Measurements from ENCODE around the gene SMIM35.

Gene SMIM35

DNA sequence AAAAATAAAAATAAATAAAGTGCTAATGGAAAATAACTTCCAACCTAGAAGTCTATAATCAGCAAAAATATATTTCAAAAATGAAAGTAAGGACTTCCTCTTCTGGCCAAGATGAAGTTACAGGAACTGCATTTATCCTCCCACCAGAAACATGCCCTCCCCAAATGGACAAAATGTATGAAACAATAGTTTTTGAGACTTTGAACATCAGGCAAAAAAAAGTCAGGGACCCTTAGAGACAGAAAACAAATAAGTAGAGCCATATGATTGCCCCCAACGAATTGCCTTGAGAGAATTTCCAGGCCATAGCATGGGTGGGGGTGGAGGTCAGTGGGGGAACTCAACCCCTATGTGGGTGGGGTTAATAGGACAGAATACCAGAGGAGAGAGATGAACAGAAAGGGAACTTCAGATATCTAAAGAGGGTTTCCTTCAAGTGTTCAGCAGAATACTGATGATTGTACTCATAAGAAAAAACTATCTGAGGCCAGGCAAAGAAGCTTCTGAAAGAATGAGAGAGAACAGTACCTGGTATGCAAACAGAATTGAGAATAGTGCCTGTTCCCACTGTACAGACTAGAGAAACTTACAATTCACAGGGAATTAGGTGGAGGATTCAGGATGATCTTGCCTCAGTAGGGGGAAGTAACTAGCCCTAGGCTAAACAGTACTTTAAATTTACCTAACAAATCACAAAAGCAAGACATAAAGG lies 127.2 kb downstream of the SMIM35 start:
- no peak for DNase-seq (ENCODE audit: low read depth in 2 of 2)

DNA sequence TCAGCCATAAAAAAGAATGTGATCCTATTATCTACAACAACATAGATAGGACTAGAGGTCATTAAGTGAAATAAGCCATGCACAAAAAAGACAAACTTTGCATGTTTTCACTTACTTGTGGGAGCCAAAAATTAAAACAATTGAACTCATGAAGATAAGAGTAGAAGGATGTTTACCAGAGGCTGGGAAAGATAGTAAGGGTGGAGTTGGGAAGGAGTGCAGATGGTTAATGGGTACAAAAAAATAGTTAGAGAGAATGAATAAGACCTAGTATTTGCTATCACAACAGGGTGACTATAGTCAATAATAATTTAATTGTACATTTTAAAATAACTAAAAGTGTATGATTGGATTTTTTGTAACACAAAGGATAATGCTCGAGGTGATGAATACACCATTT lies 127.8 kb downstream of the SMIM35 start:
- no peak for DNase-seq (ENCODE audit: low read depth in 2 of 2)

Data from activated CD8-positive, alpha-beta memory T cell treated with anti-CD3 and anti-CD28 coated beads for 4 hours (primary cell).